ENCODE data around the gene HOXB9.

HOXB9 gene

DNA sequence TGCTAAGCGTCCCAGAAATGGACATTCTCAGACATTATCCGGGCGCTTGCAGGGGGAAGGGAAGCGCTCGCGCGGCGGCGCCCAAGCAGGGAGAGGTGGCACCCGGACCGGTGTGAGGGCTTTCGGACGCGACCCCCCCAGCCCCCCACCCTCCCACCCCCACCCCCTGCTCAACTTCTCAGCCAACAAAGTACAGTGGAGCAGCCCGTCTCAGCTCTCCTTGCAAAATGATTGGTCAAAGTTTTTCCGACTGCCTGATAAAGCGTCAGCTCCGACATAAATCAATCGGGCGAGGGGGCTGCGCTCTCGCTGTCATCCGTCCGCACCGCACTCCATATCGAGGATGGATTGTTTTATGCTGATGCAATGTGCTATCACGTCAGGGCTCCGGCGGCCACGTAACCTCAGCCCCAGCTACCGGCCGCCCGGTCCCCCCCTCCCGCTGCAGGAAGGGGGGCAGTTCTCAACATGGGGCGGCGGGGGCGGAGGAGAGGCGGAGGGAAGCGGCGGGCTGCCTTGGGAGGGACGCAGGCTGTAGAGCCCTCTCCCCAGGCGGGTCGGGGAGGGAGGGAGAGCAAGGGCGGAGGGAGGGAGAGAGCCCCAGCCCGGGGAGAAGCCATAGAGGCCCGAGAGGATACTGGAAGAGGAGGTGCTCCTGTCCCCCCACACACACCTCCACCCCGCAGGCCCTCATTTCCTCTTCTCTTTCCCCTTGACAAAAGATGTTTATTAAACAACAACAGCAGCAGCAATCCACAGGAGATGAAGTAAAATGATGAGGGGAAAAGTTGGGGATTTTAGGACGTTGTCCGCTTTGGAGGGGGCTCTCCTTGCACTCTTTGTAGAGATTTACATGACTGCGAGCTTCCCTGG, at the start of gene HOXB9:
TSS of gene HOXB9 (minus strand) at position 114 of the 873 bp plus-strand sequence. CDS start at position 25, 89 bp downstream.
- TF ChIP-seq POLR2A (IDR thresholded peaks at IDR 0.05; ENCODE audit: low read length): no peak

DNA sequence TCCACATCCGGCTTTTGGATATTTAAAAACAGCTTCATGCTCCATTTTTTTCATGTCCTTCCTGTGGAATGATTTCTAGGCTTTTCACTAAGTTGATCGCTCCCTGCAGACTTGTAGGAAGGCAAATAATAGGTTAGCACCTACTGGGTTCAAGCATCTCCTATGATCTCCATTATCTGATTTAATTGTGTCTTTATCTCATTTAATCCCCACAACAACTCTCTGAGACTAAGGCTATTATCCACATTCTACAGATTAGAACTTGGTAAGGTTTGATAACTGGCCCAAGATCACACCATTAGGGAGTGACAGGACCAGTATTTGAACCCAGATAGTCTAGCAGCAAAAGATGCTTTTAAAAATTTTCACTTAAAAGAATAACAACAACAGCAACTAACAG, 46.2 kb upstream of the HOXB9 start:
- DNase-seq: no peak
- TF ChIP-seq POLR2A (IDR thresholded peaks at IDR 0.05; ENCODE audit: low read length) (no peak), GATA1 (IDR thresholded peaks at IDR 0.05; ENCODE audit: low read depth, low read length) (no peak)

More for the DNA sequence above, at the start of gene HOXB9:
- peak; percentile 24 to 63 for DNase-seq

DNA sequence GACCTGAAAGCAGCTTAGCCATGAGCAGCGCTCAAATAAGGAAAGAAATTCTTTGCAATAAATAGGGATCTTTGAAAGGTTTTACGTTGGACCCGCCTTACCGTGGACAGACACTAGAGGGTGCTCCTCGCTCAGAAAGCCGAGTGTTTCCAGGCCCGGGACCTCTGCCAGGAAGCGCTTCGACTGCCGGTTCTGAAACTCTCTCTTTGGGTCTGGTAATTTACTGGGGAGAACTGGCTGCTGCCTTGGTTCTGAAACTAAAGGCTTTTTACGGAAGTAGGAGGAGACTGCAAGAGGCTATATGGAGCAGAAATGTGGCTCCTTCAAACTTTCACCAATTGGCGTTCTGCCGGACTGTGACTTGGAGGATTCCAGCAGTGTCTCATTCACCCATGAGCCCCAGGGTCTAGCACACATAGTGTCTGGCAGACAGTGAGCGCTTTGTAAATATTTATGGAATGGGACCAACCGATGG, 45.6 kb upstream of the HOXB9 start:
- TF ChIP-seq POLR2A (IDR thresholded peaks at IDR 0.05; ENCODE audit: low read length) (no peak), GATA1 (IDR thresholded peaks at IDR 0.05; ENCODE audit: low read depth, low read length) (no peak)
- DNase-seq: peak; percentile 58 to 82

- DNase-seq: no peak
- no peak for TF ChIP-seq POLR2A (IDR thresholded peaks at IDR 0.05; ENCODE audit: low read length)
- no peak for TF ChIP-seq GATA1 (IDR thresholded peaks at IDR 0.05; ENCODE audit: low read depth, low read length)
Observed at GRCh38 chr17:48663134-48663924, 37.2 kb upstream of the HOXB9 start.

- no peak for DNase-seq
- TF ChIP-seq GATA1 (IDR thresholded peaks at IDR 0.05; ENCODE audit: low read depth, low read length): no peak
- no peak for TF ChIP-seq POLR2A (IDR thresholded peaks at IDR 0.05; ENCODE audit: low read length)
Observed at GRCh38 chr17:48655913-48656312, 29.8 kb upstream of the HOXB9 start.

GRCh38 chr17:48649741-48650140, 23.6 kb upstream of the HOXB9 start:
- TF ChIP-seq POLR2A (IDR thresholded peaks at IDR 0.05; ENCODE audit: low read length): no peak
- TF ChIP-seq GATA1 (IDR thresholded peaks at IDR 0.05; ENCODE audit: low read depth, low read length): no peak
- DNase-seq: no peak

DNA sequence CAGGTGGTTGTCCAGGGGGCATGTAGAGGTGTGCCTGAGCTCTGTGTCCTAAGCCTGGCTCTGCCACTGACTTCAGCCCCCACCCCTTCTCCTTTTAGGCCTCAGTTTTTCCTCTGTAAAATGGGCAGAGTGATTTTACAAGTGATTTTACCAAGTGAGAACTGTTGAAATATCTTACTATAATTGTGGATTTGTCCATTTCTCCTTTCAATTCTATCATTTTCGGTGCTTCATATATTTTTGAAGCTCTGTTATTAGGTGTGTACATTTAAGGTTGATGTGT, 21.7 kb upstream of the HOXB9 start:
- TF ChIP-seq GATA1 (IDR thresholded peaks at IDR 0.05; ENCODE audit: low read depth, low read length) (no peak), POLR2A (IDR thresholded peaks at IDR 0.05; ENCODE audit: low read length) (no peak)
- no peak for DNase-seq

GRCh38 chr17:48647103-48647962, 21.2 kb upstream of the HOXB9 start:
- TF ChIP-seq GATA1 (IDR thresholded peaks at IDR 0.05; ENCODE audit: low read depth, low read length) (no peak), POLR2A (IDR thresholded peaks at IDR 0.05; ENCODE audit: low read length) (no peak)
- no peak for DNase-seq

GRCh38 chr17:48646183-48647102, 20.3 kb upstream of the HOXB9 start:
- no peak for DNase-seq
- TF ChIP-seq GATA1 (IDR thresholded peaks at IDR 0.05; ENCODE audit: low read depth, low read length) (no peak), POLR2A (IDR thresholded peaks at IDR 0.05; ENCODE audit: low read length) (no peak)

DNA sequence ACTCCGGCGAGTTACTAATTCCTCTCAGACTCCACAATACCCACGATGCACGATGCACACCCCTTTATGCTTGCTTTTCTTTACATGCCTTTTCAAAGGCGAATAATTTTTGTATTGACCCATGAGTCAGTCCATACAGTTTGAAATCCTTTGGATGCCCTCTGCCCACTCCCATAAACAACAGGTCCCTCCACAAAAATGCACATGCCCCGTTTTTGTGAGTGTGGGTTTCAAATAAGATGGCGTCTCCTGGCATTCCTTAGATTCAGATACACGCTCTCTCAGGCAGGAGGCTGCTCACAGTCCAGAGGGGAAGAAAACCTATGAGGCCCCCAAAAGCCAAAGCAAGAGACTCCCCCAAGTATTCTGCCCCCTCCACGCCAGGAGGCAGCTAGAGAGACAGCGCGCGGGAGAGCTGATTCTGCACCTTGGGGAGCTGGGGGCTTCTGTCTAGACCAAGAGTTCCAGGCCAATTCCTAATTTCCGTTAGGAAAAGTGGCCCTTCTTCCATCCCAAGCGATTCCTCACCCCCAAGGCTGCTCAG, 19.6 kb upstream of the HOXB9 start:
- no peak for DNase-seq
- TF ChIP-seq GATA1 (IDR thresholded peaks at IDR 0.05; ENCODE audit: low read depth, low read length): no peak
- no peak for TF ChIP-seq POLR2A (IDR thresholded peaks at IDR 0.05; ENCODE audit: low read length)

DNA sequence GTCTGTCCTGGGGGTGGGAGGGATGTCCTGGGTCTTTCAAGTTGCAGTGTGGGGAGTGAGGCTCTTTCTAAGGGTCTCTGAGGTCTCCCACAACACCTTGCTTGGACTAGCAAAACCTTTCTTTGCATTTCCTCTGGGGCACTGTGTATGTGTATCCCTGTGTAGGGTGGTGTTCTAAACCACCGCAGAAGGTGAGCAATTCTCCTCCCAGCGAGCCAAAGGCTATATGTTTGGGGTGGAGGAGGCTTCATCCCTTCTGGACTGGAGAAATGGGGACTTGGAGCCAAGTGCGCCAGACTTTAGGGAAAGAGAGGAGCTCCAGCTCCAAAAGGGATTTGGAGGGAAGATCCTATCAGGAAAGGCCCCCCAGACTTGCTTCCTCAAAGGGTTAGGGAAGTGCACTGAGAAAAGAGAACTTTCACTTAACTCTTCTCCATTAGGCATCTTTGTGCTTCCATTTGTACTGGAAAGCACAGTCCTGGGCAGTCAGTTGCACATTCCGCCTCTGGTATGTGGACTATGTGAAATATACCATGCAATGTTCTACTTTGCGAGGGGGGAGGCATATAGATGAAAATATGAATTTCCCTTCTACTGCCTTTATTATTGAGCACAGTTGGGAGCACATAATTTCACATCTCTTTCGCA, 18.9 kb upstream of the HOXB9 start:
- no peak for DNase-seq
- TF ChIP-seq POLR2A (IDR thresholded peaks at IDR 0.05; ENCODE audit: low read length): no peak
- TF ChIP-seq GATA1 (IDR thresholded peaks at IDR 0.05; ENCODE audit: low read depth, low read length): no peak

DNA sequence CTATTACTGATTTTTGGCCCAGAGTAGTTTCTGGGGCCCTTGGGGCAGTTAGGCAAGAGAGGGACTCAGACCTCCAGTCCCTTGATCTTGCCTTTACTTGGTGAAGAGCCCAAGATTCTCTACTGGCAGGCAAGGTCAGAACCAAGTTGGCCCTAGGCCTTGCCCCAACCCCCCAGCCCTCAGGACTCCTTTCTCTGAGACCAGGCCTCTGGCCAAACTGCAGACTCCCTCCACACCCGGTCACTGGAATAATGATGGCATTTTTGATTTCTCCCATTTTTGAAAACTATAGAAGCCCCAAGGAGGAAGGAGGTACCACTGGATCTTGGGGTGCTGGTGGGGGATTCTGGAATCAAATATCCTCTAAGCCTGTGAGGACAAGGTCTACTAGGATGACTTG, 18.0 kb upstream of the HOXB9 start:
- TF ChIP-seq POLR2A (IDR thresholded peaks at IDR 0.05; ENCODE audit: low read length) (no peak), GATA1 (IDR thresholded peaks at IDR 0.05; ENCODE audit: low read depth, low read length) (no peak)
- DNase-seq: no peak

Data from erythroblast (primary cell).